Hepatocyte (in vitro differentiated cells): ENCODE results near the gene KDM4C. TPM values are rescaled to one million over a fixed set of nuclear protein-coding genes. Genes with fewer than 3 reads are reported as not detected.
A peak's percentile ranks its signal among the peaks of the same experiment; 100 is the strongest.
"Not testable (repeated sequence)": the region's sequence is repeated elsewhere in the genome, so short reads cannot be mapped to it uniquely, and the experiment has no call there.

Source experiments
- DNase-seq: peaks from one replicate; pipeline ENCODE4 v3.0.0-alpha.2; 2016; ENCODE audit warnings: low spot score
- H2AFZ ChIP-seq: fragments of 200-600 bp; sonication (generic); 2 replicates; pipeline ENCODE4 v1.6.0; 2016; ENCODE audit warnings: antibody characterized with exemption, mild to moderate bottlenecking
- H3K27ac ChIP-seq: fragments of 200-600 bp; sonication (generic); 2 replicates; pipeline ENCODE4 v1.5.1; 2016; ENCODE audit warnings: mild to moderate bottlenecking
- H3K27me3 ChIP-seq: fragments of 200-600 bp; sonication (generic); 2 replicates; pipeline ENCODE4 v1.6.1; 2016
- H3K36me3 ChIP-seq: fragments of 200-600 bp; sonication (generic); replicated peaks from 2 replicates; pipeline ENCODE4 v1.5.1; 2016; ENCODE audit warnings: low read depth; ENCODE audit not compliant: insufficient read depth
- H3K4me1 ChIP-seq: fragments of 200-600 bp; sonication (generic); 2 replicates; pipeline ENCODE4 v1.5.1; 2016; ENCODE audit warnings: mild to moderate bottlenecking, moderate library complexity; ENCODE audit not compliant: insufficient read depth
- H3K4me2 ChIP-seq: fragments of 200-600 bp; sonication (generic); 2 replicates; pipeline ENCODE4 v1.6.0; 2016
- H3K4me3 ChIP-seq: fragments of 200-600 bp; sonication (generic); 2 replicates; pipeline ENCODE4 v1.5.1; 2016; ENCODE audit warnings: mild to moderate bottlenecking
- H3K79me2 ChIP-seq: fragments of 200-600 bp; sonication (generic); 2 replicates; pipeline ENCODE4 v1.6.0; 2017; ENCODE audit warnings: mild to moderate bottlenecking
- H3K9me2 ChIP-seq: fragments of 200-600 bp; sonication (generic); replicated peaks from 2 replicates; pipeline ENCODE4 v1.6.0; 2017; ENCODE audit warnings: mild to moderate bottlenecking; ENCODE audit not compliant: insufficient read depth
- H3K9me3 ChIP-seq: fragments of 200-600 bp; sonication (generic); 2 replicates; pipeline ENCODE4 v1.5.1; 2016; ENCODE audit warnings: low read depth, mild to moderate bottlenecking
- H4K20me1 ChIP-seq: fragments of 200-600 bp; sonication (generic); 2 replicates; pipeline ENCODE4 v1.6.0; 2016; ENCODE audit warnings: mild to moderate bottlenecking; ENCODE audit not compliant: insufficient read depth, poor library complexity, severe bottlenecking
- CTCF ChIP-seq: fragments of 200-600 bp; sonication (generic); IDR thresholded peaks from 2 replicates; pipeline ENCODE4 v1.5.1; 2016; ENCODE audit warnings: antibody characterized with exemption, mild to moderate bottlenecking; ENCODE audit not compliant: poor library complexity
- EZH2 ChIP-seq: fragments of 200-600 bp; sonication (generic); IDR thresholded peaks from 2 replicates; pipeline ENCODE4 v1.6.1; 2016; ENCODE audit warnings: antibody characterized with exemption, mild to moderate bottlenecking, borderline replicate concordance
- EZH2phosphoT487 ChIP-seq: fragments of 200-600 bp; sonication (generic); IDR thresholded peaks from one replicate; pipeline ENCODE4 v1.6.1; 2018; ENCODE audit warnings: antibody characterized with exemption, mild to moderate bottlenecking, low read depth, moderate library complexity; ENCODE audit not compliant: unreplicated experiment, severe bottlenecking
- WGBS: methylation state at CpG from one replicate; pipeline ENCODE4 v1.1.6; 2016; ENCODE audit warnings: low lambda C conversion rate; ENCODE audit errors: missing lambda C conversion rate; 5-methylcytosine and 5-hydroxymethylcytosine counted together
- polyA plus RNA-seq: library from polyadenylated mRNA; unstranded; fragments of >200 nt; fragmentation: Nextera tagmentation; extraction: Ambion mirVana; gene quantifications from 2 replicates; pipeline ENCODE4 v1.2.1, GENCODE V29; 2016
- total RNA-seq: library from RNA; depleted of rRNA; stranded (reverse); fragments of >200 nt; gene quantifications from 2 replicates; pipeline ENCODE4 v1.2.3, GENCODE V29; 2014

The KDM4C gene
- total and polyA plus RNA-seq, 2 experiments from 2014 or later, result 16.1 to 28.7 TPM

DNA sequence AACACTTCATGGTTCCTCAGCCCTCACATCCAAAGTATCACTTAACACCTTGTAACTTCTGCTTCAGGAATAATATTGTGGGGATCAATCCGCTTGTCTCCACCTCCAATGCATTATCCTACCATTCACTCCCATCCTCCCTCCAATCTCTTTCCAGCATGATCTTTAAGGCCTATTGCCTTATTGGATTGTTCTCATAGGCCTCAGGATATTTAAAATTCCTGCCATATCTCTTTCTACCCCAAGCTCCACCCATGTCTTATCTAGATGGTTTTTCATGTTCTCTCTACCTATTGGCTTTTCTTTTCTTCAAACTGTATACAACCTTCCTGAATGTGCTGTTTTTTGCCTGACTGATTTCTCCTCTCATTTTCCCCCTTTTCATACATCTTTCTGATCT is 7.2 kb downstream of the KDM4C start:
- Histone ChIP-seq H3K27me3 (no peaks in the 10 kb centered on the region), H3K9me3 (no peaks in the 10 kb centered on the region), H3K79me2 (peaks cover 100% of the 10 kb centered on the region), H3K4me2 (no peak overlapping the region), H3K4me1 (peaks cover 5% of the 10 kb centered on the region), H3K36me3 (no peaks in the 10 kb centered on the region), H4K20me1 (peaks cover 8% of the 10 kb centered on the region), H3K27ac (no peak overlapping the region), H3K9me2 (no peaks in the 10 kb centered on the region), H3K4me3 (no peak overlapping the region), H2AFZ (no peak overlapping the region)
- TF ChIP-seq EZH2phosphoT487, result no peak
- DNase-seq, result no peak
- 79% methylated on average over 1 of the region's 1 CpG for WGBS

GRCh38 chr9:6765396-6765795 is 7.6 kb downstream of the KDM4C start:
- Histone ChIP-seq H3K4me1 (peaks cover 5% of the 10 kb centered on the region), H3K36me3 (no peaks in the 10 kb centered on the region), H3K79me2 (peaks cover 100% of the 10 kb centered on the region), H3K9me2 (no peaks in the 10 kb centered on the region), H2AFZ (no peak overlapping the region), H3K27ac (no peak overlapping the region), H3K9me3 (no peaks in the 10 kb centered on the region), H3K27me3 (no peaks in the 10 kb centered on the region), H3K4me2 (no peak overlapping the region), H3K4me3 (no peak overlapping the region), H4K20me1 (peaks cover 8% of the 10 kb centered on the region)
- TF ChIP-seq EZH2 (no peak), EZH2phosphoT487 (no peak), CTCF (no peak)
- WGBS, result 83% methylated on average over 3 of the region's 3 CpGs
- DNase-seq, result no peak

DNA sequence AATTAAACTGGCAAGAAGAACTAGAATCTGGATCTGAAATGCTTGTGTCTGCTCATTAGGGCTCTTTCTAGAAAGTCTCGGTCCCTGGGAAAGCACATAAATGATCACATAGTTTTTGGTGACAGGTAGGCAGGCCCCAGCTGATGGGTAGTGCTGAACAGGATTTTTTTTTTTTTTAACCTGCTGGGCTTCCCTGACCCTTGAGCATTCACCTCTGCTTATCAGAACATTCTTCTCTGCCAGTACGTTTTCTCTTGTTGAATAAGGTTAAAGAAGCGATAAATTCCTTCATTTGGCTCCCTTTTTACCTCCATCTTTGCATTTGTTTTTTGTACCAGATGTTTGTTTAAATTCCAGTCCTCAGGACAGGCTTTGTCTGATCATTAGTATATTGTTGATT is 8.8 kb downstream of the KDM4C start:
- Histone ChIP-seq H3K27ac (no peak overlapping the region), H3K4me1 (peaks cover 5% of the 10 kb centered on the region), H2AFZ (no peak overlapping the region), H3K9me2 (no peaks in the 10 kb centered on the region), H3K4me3 (no peak overlapping the region), H4K20me1 (peaks cover 8% of the 10 kb centered on the region), H3K79me2 (peaks cover 100% of the 10 kb centered on the region), H3K36me3 (no peaks in the 10 kb centered on the region), H3K9me3 (no peaks in the 10 kb centered on the region), H3K27me3 (no peaks in the 10 kb centered on the region), H3K4me2 (peak overlapping the region; percentile 56)
- TF ChIP-seq EZH2 (no peak), CTCF (no peak), EZH2phosphoT487 (no peak)
- no peak for DNase-seq
- 42% methylated on average over 3 of the region's 3 CpGs for WGBS

- H3K27ac ChIP-seq, DNase-seq, H2AFZ ChIP-seq, H4K20me1 ChIP-seq, H3K4me3 ChIP-seq, H3K9me3 ChIP-seq, H3K4me1 ChIP-seq, H3K9me2 ChIP-seq, H3K27me3 ChIP-seq, H3K36me3 ChIP-seq, H3K4me2 ChIP-seq: not testable (repeated sequence)
- H3K79me2 ChIP-seq, result peaks cover 100% of the 10 kb centered on the region
- 82% methylated on average over 4 of the region's 4 CpGs for WGBS
Observed at GRCh38 chr9:6768587-6768986, 10.8 kb downstream of the KDM4C start.
